NOMO-1 treated with DMSO at 0.1 percent for 48 hours (cell line): ENCODE results near the gene VRK3.
"Not testable (repeated sequence)": the region's sequence is repeated elsewhere in the genome, so short reads cannot be mapped to it uniquely, and the experiment has no call there.

Experiments used
- DNase-seq: peaks from one replicate; lab custom pipeline; 2025; ENCODE audit not compliant: unreplicated experiment; lab: John Stamatoyannopoulos, UW

The VRK3 gene

DNA sequence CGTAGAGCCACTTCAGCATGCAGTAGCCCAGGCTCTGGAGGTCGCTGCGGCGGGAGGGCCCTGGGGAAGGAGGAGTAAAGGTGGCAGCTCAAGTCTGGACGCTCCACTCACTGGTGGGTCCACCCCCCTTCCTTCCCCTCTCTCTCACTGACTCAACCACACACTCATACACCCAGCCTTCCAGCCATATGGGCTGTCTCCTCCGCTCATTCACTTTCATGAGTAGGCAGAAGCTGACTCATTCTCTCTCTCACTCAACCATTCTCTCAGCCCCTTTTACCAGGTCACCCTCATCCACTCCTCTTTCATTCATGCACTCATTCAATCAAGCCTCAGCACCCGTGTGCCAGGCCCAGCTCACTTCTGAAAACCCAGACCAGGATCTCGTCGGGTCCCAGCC is 36.7 kb downstream of the VRK3 start:
- DNase-seq, result no peak

DNA sequence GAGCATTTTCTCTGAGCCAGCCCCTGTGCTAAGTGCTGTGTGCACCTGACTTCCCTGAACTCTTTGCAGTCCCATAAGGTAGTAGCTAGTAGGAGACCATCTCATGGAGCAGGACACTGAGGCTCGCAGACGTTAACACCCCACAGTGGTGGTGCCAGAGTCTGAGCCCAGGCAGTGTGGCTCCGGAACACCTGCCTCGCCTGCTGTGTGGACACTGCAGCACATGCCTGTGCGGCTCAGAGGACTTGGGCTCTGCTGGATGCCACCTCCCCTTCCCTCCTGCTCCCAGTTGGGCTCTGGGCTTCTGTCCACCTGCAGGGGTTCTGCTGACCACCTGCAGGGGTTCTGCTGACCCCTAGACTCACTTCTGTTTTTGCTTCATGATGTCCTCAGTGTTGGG is 37.2 kb downstream of the VRK3 start:
- no peak for DNase-seq

DNA sequence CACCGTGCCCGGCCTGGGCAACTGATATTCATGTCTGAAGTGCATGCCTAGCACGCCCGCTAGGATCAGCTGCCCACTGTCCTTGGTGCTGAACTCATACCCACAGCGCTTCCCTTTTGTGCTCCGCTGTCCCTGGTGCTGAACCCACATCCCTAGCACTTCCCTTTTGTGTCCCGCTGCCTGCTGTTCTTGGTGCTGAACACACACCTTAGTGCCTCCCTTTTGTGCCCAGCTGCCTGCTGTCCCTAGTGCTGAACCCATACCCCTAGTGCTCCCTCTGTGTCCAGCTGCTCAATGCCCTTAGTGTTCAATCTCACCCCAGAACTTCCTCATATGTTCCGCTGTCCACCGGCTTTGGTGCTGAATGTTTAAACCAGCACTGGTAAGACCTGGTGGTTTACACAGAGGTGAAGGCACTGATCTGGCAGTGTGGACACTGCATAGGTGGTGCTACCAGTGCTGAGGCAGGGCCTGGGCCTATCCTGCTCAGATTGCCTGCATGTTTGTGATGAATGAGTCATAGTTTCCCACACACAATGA is 37.9 kb downstream of the VRK3 start:
- DNase-seq, result peak; percentile 97

DNA sequence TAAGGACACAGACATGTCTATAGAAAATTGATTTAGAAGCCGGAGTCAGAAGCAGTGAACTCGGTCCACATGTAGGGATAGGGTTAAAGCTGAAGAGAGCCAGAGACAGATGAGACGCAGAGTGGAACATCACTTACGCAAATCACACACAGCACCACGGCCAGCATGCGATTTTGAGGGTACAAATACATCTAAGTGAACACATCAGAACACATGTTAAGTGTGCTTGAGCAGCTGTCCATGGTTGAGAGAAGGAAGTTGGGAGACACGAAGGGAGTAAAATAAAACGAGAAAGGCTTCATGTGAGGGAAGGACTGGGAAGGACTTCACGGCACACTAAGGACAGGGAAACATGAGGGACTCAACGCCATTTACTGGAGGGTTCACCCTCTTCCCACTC is 38.8 kb downstream of the VRK3 start:
- DNase-seq, result no peak

DNA sequence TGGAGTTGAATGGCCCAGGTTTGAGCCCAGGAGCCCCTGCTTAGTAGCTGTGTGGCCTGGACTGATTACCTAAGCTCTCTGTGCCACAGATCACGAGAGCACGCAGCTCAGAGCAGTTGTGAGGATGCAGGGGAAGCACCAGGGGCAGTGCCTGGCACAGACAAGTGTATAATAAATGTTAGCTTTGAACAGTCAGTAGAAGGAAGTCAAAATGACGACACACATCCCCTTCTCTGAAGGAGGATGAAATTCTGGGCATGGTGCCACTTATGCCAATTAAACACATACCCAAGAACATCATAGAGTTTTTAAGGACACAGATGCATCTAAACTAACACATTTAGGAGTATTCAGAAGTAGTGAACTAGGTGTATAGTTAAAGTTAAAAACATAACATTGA is 39.3 kb downstream of the VRK3 start:
- no peak for DNase-seq

DNA sequence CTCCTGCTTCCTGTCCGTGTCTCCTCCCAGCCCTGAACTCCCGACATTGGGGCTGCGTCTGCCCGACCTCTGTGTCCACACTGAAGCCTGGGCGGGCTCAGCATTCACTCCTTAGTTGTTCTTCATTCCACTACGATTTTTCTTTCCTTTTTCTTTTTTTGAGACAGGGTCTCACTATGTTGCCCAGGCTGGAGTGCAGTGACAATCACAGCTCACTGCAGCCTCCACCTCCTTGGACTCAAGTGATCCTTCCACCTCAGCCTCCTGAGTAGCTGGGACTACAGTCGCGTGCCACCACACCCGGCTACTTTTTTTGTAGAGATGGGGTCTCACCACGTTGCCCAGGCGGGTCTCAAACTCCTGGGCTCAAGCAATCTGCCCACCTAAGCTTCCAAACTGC is 40.7 kb downstream of the VRK3 start:
- no peak for DNase-seq

DNA sequence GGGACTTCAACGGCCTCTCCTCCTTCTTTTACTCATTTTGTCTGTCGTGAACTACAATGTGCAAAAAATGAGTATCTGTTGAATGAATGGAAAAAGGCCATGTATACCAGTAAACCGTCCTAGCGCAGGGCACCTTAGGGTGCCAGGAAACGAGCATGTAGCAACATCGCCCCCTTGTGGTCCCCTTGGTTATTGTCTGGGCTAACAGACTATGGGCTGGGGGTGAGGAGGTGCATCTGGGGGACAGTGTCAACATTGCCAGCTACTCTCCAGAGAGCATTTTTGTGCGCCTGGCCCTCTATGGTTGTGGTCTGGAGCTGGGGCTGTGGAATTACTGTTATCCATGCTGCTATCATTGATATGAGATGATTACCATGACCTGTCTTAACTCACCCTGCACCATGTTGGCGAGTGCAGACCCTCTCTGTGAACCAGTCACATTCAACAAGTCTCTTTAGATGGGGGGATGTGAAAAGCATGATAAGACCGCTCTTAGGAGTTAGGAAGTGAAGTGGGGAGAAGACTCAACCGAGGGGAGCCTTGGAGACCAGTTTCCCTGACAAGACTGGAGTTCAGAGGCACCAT is 41.4 kb downstream of the VRK3 start:
- DNase-seq, result peak; percentile 56

DNA sequence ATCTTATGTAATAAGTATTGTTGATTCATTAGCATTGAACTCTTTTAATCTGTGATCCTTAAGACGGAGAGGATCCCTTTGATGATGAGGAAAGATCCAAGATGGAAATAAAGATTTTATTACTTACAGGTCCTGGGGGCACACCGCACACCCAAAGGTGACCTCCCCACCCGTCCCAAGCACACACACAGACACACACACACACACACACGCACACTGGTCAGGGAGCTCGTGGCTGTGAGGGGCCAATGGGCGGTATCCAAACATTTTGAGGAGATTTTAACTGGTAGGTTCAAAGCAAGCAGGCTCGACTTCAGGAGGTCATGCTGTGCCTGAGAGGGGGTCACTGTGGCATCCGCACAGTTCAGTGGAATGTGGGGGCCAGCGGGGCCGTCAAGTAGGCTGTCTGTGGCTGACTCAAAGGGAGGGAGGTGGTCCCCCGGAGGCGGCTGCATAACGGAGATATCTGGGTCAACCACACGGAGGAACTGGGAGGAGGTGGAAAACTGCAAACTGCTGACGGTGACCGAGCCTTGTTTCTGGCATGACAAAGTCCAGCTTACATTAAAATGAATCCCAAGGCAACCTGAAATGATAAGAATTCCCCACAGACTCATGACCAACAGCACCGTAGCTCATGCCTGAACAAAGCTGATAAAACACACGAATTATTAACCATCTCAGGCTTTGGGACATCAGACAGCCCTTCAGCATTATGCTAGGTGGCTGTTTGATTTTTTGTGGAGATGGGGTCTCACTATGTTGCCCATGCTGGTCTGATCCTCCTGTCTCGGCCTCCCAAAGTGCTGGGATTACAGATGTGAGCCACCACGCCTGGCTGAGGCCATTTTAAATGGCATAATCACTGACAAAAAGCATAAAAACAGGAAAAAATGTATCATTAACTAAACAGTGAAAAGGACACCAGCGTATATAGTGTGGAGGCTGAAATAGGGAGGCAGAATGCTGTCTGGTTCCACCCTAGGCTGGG is 43.3 kb downstream of the VRK3 start:
- DNase-seq, result no peak

DNA sequence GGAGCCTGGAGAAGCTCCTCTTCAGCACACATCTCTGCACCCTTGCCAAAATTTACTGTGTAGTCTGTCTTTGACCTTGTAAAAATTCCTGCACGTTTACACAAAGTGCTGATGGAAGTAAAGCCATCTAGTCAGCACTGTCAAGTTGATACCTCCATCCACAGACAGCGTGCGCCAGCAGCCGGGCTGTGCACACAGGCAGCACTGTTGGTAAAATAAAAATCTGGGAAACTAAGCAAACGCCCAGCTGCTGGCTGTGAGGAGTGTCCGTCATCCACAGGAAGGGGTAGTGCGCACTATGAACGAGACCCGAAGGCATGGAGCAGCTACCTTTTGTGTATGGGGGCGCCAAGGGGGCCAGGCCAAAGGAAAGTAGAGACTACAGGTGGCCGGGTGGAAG is 46.8 kb downstream of the VRK3 start:
- DNase-seq, result no peak

DNA sequence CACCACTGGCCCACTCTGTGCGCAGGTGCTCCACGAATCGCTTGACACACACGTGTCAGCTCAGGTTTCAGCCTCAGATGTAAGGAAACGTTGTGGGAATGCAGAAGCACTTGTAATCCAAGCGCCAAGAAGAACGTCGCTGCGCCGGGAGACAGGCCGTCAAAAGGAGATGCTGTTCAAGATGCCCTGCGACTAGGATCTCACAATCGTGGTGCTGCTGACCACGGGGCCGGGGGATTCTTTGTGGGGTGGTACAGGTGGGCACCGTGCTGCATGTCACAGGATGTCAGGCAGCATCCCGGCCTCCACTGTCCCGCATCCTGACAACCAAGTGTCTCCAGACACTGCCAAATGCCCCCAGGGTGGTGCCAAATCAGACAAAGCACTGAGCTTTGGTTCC is 47.3 kb downstream of the VRK3 start:
- DNase-seq, result no peak

DNA sequence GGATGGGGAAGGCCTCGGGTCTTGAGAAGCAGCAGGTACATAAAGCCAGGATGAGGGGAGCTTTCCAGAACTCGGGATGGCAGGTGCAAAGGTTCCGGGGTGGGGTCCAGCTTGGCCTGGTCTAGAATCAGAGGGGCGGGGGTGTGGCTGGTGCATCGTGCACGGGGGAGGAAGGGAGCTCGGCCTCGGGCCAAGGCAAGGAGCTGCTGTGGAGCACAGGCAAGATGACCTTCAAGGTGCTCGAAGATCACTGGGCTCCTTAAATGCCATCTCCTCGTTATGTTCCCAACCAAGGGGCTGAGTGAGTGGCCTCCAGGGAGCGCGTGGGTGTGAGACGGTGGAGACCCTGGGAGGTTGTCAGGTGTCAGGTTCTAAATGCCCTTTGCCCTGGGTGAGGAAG is 48.1 kb downstream of the VRK3 start:
- DNase-seq, result no peak

DNA sequence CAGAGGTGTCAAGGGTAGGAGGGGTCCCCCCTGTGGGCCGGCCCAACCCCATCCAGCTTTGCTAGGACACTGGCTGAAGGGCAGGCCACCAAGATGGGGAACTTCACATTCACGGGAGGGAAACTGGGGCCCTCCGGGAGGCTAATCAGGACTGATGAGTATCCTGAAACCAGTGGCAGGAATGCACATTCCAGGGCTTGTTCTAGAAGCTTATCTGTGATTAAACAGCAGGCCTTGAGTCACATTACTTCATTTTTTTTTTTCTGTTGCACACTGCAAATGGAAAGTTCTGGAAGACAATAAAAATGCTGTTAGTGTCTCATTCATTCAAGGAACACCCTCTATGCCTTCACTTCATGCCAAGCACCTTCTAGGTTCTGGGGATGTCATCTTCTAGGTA is 48.7 kb downstream of the VRK3 start:
- no peak for DNase-seq

DNA sequence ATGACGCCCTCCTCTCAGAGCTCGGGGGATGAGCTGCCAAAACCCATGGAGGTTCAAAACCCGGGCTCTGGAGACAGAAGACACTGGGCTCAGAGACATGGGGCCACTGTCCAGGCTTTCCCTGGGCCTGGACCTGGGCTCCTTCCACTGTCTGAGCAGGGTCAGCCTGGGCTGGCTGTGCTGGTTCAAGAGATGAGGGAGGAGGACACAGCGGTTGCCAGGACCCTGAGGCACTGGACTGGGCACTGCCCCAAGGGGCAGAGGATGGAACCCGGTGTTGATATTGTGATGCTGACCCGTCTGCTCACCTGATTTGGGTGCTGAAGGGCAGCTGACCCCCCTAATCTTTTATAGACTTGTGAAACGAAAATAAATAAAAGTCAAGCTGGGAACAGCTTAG is 50.1 kb downstream of the VRK3 start:
- no peak for DNase-seq

DNA sequence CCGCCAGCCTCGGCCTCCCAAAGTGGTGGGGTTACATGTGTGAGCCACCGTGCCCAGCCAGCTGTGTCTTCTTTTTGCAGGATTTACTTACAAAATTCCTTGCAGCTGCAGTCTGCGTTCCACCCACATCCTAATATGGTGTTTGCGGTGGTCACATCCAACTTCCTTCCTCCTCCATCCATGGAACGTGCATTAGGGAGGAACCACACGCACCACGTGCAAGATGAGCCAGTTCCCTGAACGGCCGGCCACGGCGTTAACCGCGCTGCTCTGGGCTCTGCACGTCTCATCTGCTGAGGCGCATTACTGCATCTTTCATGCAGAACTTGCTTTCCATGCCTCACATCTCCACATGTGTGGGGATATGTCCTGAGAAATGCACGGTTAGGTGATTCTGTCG is 51.2 kb downstream of the VRK3 start:
- DNase-seq, result no peak

DNA sequence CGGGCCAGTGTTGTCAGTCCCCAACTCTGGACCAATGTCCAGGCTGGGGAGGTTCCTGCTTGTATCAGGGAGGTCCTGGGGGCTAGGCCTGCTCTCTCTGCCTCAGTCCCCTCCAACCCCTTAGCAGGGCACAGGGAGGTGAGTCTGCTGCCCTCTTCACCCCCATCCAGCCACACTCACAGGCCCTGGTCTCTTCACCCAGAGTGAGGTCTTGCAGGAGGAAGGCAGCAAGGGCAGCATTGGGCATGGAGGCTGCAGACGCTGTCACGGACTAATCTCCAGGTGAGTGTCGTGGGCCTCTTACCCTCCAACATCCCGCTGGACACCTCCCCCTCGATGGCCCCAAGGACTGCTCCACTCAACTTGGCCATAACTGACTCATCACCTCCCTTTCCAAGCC is 52.3 kb downstream of the VRK3 start:
- DNase-seq, result no peak

DNA sequence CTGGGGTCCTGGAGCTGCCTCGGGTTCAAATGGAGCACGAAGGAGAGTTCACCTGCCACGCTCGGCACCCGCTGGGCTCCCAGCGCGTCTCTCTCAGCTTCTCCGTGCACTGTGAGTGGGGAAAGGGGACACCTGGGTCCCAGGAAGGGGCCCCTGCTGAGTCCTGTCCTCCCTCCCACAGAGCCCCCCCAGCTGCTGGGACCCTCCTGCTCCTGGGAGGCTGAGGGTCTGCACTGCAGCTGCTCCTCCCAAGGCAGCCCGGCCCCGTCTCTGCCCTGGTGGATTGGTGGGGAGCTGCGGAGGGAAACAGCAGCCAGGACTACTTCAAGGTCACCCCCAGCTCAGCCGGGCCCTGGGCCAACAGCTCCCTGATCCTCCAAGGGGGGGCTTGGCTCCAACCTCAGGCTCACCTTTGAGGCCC is 53.2 kb downstream of the VRK3 start:
- no peak for DNase-seq

DNA sequence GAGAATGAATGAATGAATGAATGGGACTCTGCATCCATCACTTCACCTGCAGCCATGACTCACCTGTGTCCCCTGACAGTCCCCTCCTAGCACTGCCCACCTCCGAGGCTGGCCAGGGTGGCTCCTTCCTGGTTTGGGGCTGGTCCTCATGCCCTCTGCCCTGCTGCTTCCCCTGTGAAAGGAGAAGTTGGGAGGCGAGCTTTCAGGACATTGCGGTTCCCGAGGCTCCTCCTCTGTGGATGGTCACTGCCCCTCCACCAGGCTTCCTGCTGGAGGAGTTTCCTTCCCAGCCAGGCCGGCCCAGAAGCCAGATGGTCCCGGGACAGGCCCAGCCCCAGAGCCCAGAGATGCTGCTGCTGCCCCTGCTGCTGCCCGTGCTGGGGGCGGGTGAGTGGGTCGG is 55.8 kb downstream of the VRK3 start:
- DNase-seq, result peak; percentile 0

DNA sequence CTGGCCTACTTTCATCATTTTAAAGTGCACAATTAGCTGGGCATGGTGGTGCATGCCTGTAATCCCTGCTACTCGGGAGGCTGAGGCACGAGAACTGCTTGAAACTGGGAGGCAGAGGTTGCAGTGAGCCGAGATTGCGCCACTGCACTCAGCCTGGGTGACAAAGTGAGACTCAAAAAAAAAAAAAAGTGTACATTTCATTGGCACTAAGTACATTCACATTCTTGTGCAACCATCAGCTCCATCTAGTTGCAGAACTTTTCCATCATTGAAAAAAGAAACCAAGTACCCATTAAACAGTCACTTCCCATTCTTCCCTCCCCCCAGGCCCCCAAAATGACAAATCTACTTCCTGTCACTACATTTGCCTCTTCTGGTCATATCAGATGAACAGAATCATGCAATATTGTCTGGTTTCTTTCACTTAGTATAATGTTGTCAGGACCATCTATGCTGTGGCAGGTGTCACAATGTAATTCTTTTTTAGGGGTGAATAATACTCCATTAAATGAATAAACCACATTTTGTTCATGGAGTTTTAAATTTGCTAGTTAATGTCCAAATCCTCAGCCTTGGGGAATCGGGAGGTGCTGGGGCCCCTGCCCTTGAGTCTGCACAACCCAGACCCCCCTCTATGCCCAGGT is 56.8 kb downstream of the VRK3 start:
- peak; percentile 82 for DNase-seq

DNA sequence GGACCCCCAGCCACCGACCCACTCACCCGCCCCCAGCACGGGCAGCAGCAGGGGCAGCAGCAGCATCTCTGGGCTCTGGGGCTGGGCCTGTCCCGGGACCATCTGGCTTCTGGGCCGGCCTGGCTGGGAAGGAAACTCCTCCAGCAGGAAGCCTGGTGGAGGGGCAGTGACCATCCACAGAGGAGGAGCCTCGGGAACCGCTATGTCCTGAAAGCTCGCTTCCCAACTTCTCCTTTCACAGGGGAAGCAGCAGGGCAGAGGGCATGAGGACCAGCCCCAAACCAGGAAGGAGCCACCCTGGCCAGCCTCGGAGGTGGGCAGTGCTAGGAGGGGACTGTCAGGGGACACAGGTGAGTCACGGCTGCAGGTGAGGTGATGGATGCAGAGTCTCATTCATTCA is 64.2 kb downstream of the VRK3 start, which contains the start of gene SIGLEC11:
Gene SIGLEC11 (minus strand): TSS at position 193 of the 400 bp plus-strand sequence. CDS start 91 bp downstream, at position 102.
- not testable (repeated sequence) for DNase-seq

DNA sequence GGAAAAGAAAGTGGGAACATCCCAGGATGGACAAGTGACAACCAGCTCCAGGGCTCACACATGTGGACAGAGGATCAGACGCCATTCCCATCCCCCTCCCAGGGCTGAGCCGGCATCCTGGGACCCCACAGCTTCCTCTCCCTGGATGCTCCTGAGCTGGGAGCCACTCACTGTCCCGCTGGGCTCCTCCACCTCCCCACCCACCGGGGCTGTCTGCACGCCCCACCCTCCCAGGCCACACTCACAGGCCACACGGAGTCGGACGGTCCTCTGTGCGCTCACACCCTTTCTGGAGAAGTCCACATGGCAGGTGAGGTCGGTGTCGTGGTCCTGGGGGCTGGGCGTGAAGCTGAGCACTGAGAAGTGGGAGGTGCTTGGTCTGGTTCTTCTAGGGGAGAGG is 65.3 kb downstream of the VRK3 start:
- not testable (repeated sequence) for DNase-seq

DNA sequence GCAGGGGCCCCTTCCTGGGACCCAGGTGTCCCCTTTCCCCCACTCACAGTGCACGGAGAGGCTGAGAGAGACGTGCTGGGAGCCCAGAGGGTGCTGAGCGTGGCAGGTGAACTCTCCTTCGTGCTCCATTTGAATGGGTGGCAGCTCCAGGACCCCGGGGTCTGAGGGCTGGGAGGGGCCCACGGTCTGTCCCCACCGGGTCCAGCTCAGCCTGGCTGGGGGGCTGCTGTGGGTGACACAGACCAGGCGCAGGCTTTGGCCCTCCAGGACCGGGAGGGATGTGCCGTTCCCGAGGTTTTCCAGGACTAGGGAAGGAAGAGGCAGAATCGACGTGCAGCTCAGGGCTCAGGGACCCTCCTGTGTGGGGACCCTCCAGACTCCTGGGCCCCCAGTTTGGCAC is 66.6 kb downstream of the VRK3 start:
- not testable (repeated sequence) for DNase-seq

DNA sequence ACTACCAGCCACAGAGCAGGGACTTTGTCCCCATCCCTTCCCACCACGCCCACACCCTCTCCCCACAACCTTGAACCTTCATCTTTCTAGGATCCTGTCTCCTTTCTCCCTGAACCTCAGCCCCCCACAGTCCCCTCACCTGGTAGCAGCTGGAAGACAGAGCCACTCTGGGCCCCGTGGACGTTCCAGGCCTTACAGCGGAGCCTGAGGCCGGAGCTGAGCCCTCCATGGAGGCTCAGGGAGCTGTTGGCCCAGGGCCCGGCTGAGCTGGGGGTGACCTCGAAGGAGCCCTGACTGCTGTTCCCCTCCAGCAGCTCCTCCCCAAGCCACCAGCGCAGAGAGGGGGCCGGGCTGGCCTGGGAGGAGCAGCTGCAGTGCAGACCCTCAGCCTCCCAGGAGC is 67.0 kb downstream of the VRK3 start:
- not testable (repeated sequence) for DNase-seq
